Lower lobe of right lung (tissue), 2 donors: ENCODE results near the gene PCMTD2. TPM values are rescaled to one million over a fixed set of nuclear protein-coding genes. Genes with fewer than 3 reads are reported as not detected.

ENCODE experiments used
- ATAC-seq, 2 donors: fragments of 200-7000 bp; cut with Tn5 transposase; one replicate each; pipeline ENCODE4 v1.9.1; 2020 to 2022; ENCODE audit warnings: mild to moderate bottlenecking in 2 of 2, moderate library complexity in 2 of 2
- DNase-seq: peaks from one replicate; pipeline ENCODE4 v3.0.0-alpha.2; 2020
- H3K27ac ChIP-seq: fragments of 200-600 bp; one replicate; pipeline ENCODE4 v1.8.0; 2022
- H3K27me3 ChIP-seq: fragments of 200-600 bp; one replicate; pipeline ENCODE4 v1.8.0; 2022; ENCODE audit warnings: low read depth
- H3K36me3 ChIP-seq: fragments of 200-600 bp; one replicate; pipeline ENCODE4 v1.8.0; 2022; ENCODE audit warnings: mild to moderate bottlenecking
- H3K4me1 ChIP-seq: fragments of 200-600 bp; one replicate; pipeline ENCODE4 v1.8.0; 2022
- H3K4me3 ChIP-seq: fragments of 200-600 bp; one replicate; pipeline ENCODE4 v1.8.0; 2022; ENCODE audit warnings: mild to moderate bottlenecking
- H3K9me3 ChIP-seq: fragments of 200-600 bp; one replicate; pipeline ENCODE4 v1.8.0; 2022
- intact Hi-C: fragments of 100-400 bp; cut with DNase I; formaldehyde crosslinking; loops from one replicate; pipeline ENCODE4 v1.11.0; 2022
- total RNA-seq: library from RNA; stranded (reverse); fragmentation: NEBNext Ultra II Directional; extraction: Animal tissue kit (Norgen Biotek cat#: 25700); gene quantifications from one replicate; pipeline ENCODE4 v1.2.1, GENCODE V29; 2021
- TF ChIP-seq, protein P1 (sequence below): fragments of 200-600 bp; IDR thresholded peaks from one replicate; pipeline ENCODE4 v1.8.0; 2022; ENCODE audit warnings: antibody characterized with exemption, mild to moderate bottlenecking
- donor health status: DM: no; HTN: yes; CAD: no; lungs with severe emphysema.

Gene PCMTD2
- total RNA-seq, 1 donor from 2014 or later, result 65.8 TPM

DNA sequence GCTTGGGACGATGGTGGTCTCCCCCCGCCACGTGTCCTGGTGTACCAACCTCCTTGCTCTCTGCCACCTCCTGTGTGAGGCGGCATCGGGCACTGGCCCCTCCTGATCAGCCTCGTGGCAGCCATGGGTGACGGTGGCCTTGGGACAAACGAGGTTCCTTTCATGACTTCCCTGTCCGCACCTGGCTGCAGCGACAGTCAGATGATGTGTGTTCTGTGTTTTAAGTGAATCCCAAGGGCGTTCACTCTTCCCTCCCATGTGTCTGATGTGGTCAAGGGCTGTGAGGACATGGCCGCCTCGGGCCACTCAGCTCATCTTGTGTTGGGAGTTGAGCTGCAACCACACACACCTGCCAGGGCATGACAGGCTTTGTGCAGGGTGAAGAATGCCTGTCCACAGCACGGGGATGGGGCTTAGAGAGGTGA lies 30.4 kb upstream of the PCMTD2 start:
- H3K9me3 ChIP-seq, result no peaks in the 10 kb centered on the region

DNA sequence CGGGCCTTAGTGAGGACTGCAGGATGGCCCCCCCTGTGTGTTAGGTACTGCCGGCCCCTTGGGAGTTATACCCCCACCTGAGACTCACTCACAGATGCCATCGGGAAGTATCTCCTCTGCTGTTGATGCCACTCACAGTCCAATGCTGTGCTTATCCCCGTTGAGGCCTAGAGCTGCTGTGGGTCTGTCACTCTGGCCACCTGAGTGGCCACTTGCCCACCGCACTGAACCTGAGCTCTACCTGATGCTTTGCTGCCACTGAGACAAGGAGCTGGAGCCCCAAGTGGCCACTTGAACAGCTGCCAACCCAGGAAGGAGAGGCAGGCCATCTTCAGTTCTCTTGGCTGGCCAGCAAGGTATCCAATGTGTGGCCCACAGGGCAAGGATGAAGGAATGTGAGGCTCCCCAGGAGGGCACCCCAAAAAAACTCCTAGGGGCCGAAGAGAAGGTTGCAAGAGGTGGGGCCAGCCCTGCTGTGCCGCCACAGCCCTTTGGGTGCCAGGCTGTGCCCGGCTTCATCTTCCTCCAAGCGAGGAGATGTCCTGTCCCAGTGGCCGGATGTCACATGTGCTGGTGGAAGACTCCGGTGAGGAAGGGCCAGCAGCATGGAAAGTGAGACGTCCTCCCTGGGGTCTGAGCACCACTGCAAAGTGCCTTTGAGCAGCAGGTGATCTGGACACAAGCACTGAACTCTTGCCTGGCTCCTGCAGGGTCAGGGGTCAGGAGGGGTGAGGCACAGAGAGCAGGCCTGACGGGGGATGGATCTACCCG lies 29.5 kb upstream of the PCMTD2 start:
- H3K27ac ChIP-seq, result no peak overlapping the region
- no peaks in the 10 kb centered on the region for H3K27me3 ChIP-seq
- H3K4me3 ChIP-seq, result no peak overlapping the region
- TF ChIP-seq, protein P1, sequence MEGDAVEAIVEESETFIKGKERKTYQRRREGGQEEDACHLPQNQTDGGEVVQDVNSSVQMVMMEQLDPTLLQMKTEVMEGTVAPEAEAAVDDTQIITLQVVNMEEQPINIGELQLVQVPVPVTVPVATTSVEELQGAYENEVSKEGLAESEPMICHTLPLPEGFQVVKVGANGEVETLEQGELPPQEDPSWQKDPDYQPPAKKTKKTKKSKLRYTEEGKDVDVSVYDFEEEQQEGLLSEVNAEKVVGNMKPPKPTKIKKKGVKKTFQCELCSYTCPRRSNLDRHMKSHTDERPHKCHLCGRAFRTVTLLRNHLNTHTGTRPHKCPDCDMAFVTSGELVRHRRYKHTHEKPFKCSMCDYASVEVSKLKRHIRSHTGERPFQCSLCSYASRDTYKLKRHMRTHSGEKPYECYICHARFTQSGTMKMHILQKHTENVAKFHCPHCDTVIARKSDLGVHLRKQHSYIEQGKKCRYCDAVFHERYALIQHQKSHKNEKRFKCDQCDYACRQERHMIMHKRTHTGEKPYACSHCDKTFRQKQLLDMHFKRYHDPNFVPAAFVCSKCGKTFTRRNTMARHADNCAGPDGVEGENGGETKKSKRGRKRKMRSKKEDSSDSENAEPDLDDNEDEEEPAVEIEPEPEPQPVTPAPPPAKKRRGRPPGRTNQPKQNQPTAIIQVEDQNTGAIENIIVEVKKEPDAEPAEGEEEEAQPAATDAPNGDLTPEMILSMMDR, result no peak
- H3K4me1 ChIP-seq, result peaks cover 32% of the 10 kb centered on the region
- intact Hi-C loops, result no loop called here
- ATAC-seq (no peak), DNase-seq (no peak)
- H3K36me3 ChIP-seq, result no peaks in the 10 kb centered on the region
- no peaks in the 10 kb centered on the region for H3K9me3 ChIP-seq

More for the DNA sequence above, 30.4 kb upstream of the PCMTD2 start:
- DNase-seq (no peak), ATAC-seq (no peak)
- Histone ChIP-seq H3K27ac (no peak overlapping the region), H3K4me3 (no peak overlapping the region), H3K27me3 (no peaks in the 10 kb centered on the region), H3K4me1 (peaks cover 32% of the 10 kb centered on the region), H3K36me3 (no peaks in the 10 kb centered on the region)
- TF ChIP-seq, protein P1, result no peak
- intact Hi-C loops, result no loop called here

DNA sequence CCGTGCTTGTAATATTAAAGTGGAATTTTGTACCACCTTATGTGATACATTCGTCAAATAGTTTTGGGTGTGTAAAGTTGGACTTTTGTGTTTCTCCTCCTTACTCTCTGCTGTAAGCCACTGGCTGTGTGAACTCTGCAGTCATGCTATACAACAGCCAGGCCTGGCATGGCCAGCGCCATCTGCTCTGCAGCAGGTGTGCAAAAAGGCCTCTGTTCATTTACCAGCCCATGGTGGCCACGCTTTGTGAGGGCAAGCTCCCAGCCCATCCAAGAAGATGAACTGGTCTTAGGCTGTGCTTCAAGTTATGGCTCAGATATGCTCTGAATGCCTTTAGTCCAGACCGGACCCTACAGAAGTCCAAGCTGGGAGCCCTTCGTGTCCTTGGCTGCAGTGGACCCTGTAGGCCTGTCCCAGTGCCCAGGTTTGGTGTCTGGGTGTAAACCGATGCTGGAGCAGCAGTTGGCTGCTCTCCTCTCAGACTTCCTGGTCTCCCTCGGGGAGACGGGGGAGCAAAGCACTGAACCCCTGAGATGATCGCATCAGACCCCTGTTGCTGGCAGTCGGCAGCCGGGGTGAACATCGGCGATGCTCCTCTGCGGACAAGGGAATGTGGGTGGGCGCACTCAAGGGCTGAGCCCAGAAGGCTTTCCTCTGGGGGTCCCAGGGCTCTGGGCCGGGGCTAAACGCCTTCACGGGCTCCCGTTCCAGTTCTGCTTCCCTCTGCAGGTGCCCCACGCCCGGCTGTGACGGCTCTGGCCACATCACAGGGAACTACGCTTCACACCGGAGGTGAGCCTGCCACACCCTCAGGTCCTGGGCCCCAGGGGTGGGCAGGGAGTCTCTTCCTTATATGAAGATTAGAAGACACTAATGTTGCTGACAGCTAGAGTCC lies 28.6 kb upstream of the PCMTD2 start:
- Histone ChIP-seq H3K4me1 (peaks cover 27% of the 10 kb centered on the region), H3K27ac (no peak overlapping the region), H3K27me3 (no peaks in the 10 kb centered on the region), H3K36me3 (no peaks in the 10 kb centered on the region), H3K4me3 (no peak overlapping the region), H3K9me3 (no peaks in the 10 kb centered on the region)
- DNase-seq (peak; percentile 41), ATAC-seq (no peak)
- TF ChIP-seq, protein P1, result no peak
- intact Hi-C loops, result no loop called here

DNA sequence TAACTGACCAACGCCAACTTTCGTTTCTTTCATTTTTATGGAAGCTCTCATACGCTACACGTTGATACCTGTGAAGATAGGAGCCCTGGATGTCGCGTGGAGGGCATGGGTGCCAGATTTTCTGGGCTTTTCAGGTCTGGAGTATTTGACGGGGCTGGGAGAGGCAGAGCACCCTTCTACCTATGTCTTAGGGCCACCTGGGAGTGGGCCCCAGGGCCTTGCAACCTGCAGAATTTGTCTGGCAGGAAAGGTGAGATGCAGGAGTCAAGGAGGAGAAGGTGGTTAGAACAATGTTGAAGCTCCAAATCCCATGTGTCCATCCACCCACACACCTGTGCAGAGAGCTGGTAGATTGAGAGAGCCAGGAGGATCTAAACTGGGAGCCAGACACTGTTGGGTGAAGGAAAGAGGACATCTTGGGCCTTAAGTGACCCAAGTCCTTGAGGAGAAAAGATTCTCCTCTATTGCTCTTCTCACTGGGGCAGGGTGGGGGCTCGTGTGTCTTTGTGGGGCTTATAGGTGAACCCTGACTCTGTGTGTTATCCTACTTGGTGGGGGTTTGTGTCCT lies 27.4 kb upstream of the PCMTD2 start:
- TF ChIP-seq, protein P1, result no peak
- DNase-seq (peak; percentile 10), ATAC-seq (no peak)
- Histone ChIP-seq H3K27me3 (no peaks in the 10 kb centered on the region), H3K36me3 (no peaks in the 10 kb centered on the region), H3K27ac (no peak overlapping the region), H3K4me3 (no peak overlapping the region), H3K4me1 (peaks cover 15% of the 10 kb centered on the region), H3K9me3 (no peaks in the 10 kb centered on the region)
- intact Hi-C loops, result no loop called here

DNA sequence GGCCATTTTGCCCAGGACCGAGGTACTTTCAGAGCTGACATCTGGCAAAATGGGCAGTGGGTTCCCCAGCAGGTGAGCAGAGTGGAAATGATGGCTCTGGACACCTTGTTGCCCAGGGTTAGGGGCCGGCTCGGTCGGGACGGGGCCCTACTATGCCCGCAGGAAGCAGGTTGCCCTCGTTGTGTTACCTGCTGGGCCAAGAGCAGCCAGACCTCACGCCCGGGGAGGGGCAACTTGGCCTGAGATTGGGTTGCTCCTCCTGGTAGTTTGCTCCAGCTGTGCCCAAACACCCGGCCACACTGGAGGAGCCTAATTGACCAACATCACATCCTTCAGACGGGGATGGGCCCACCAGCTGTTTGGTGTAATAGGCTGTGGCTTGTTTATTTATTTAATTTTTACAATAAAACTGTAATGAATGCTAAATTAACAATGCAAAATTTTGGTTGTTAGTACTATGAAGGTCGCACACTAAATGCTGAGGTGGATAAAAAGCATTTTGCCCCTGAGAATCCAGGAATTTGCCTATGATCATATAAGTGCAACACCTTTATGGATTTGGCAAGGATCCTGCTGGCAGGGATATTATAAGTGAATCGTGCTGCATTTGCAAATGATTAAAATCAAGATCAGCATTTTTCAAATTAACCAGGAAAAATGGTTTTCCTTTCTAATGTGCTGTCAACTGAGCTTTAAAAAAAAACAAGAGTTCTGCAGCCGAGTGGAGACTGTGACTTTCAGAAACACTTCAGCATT lies 26.6 kb upstream of the PCMTD2 start:
- Histone ChIP-seq H3K27me3 (no peaks in the 10 kb centered on the region), H3K36me3 (no peaks in the 10 kb centered on the region), H3K9me3 (no peaks in the 10 kb centered on the region), H3K27ac (no peak overlapping the region), H3K4me3 (no peak overlapping the region), H3K4me1 (peaks cover 7% of the 10 kb centered on the region)
- no peak for ATAC-seq
- intact Hi-C loops, result no loop called here
- TF ChIP-seq, protein P1, result no peak
- peak; percentile 38 for DNase-seq
